Measurements from ENCODE around the gene GDPD5. TPM values are rescaled to one million over a fixed set of nuclear protein-coding genes. Genes with fewer than 3 reads are reported as not detected.

Gene GDPD5
- total and polyA plus RNA-seq, 8 donors = 0.58 to 57.6 (median 4.9) TPM

GRCh38 chr11:75518771-75519653 is 6.7 kb downstream of the GDPD5 start:
- 71 to 80% (median 77%) methylated on average over 9 of the region's 9 CpGs for WGBS, 5 donors

GRCh38 chr11:75518204-75518549 is 7.6 kb downstream of the GDPD5 start:
- Histone ChIP-seq H3K9me3 (no peaks in the 10 kb centered on the region), H3K4me1 (peaks cover 0 to 3% (median 0%) of the 10 kb centered on the region in 4 donors), H3K27ac (no peak overlapping the region), H3K4me3 (no peak overlapping the region), H3K36me3 (no peaks in the 10 kb centered on the region), H3K27me3 (no peaks in the 10 kb centered on the region)
- 78 to 92% (median 81%) methylated on average over 3 of the region's 3 CpGs for WGBS, 5 donors
- intact Hi-C loops (cut with DNase I; ENCODE audit: low total_unique reads) = no loop called here
- DNase-seq = no peak
- TF ChIP-seq EP300 (IDR thresholded peaks at IDR 0.05) (no peak), POLR2AphosphoS5 (IDR thresholded peaks at IDR 0.05) (no peak), POLR2A (IDR thresholded peaks at IDR 0.05) (no peak), CTCF (IDR thresholded peaks at IDR 0.05) (no peak)

More at GRCh38 chr11:75518771-75519653, 6.7 kb downstream of the GDPD5 start:
- TF ChIP-seq CTCF (IDR thresholded peaks at IDR 0.05) (no peak), POLR2AphosphoS5 (IDR thresholded peaks at IDR 0.05) (no peak), POLR2A (IDR thresholded peaks at IDR 0.05) (no peak), EP300 (IDR thresholded peaks at IDR 0.05) (no peak)
- H3K4me1 ChIP-seq = peaks cover 0 to 5% (median 3%) of the 10 kb centered on the region in 4 donors
- H3K27ac ChIP-seq = no peak overlapping the region
- DNase-seq = no peak
- intact Hi-C loops (cut with DNase I; ENCODE audit: low total_unique reads) = no loop called here
- H3K4me3 ChIP-seq = no peak overlapping the region
- H3K9me3 ChIP-seq = no peaks in the 10 kb centered on the region
- peaks cover 0 to 4% (median 0%) of the 10 kb centered on the region in 3 donors for H3K27me3 ChIP-seq
- H3K36me3 ChIP-seq = no peaks in the 10 kb centered on the region

- Histone ChIP-seq H3K36me3 (no peaks in the 10 kb centered on the region), H3K9me3 (no peaks in the 10 kb centered on the region), H3K4me3 (no peak overlapping the region), H3K27ac (no peak overlapping the region), H3K27me3 (no peaks in the 10 kb centered on the region), H3K4me1 (peaks cover 0 to 3% (median 0%) of the 10 kb centered on the region in 4 donors)
- intact Hi-C loops (cut with DNase I; ENCODE audit: low total_unique reads) = no loop called here
- TF ChIP-seq CTCF (IDR thresholded peaks at IDR 0.05) (no peak), POLR2AphosphoS5 (IDR thresholded peaks at IDR 0.05) (no peak), EP300 (IDR thresholded peaks at IDR 0.05) (no peak), POLR2A (IDR thresholded peaks at IDR 0.05) (no peak)
- no peak for DNase-seq
- 81 to 95% (median 92%) methylated on average over 7 of the region's 7 CpGs for WGBS, 5 donors
Measured at GRCh38 chr11:75516886-75517285, 8.9 kb downstream of the GDPD5 start.

GRCh38 chr11:75516140-75516539 is 9.6 kb downstream of the GDPD5 start:
- Histone ChIP-seq H3K36me3 (no peaks in the 10 kb centered on the region), H3K4me3 (no peak overlapping the region), H3K9me3 (no peaks in the 10 kb centered on the region), H3K27me3 (no peaks in the 10 kb centered on the region), H3K27ac (no peak overlapping the region), H3K4me1 (peaks cover 0 to 3% (median 0%) of the 10 kb centered on the region in 4 donors)
- TF ChIP-seq POLR2A (IDR thresholded peaks at IDR 0.05) (no peak), CTCF (IDR thresholded peaks at IDR 0.05) (no peak), POLR2AphosphoS5 (IDR thresholded peaks at IDR 0.05) (no peak), EP300 (IDR thresholded peaks at IDR 0.05) (no peak)
- 93 to 100% (median 97%) methylated on average over 3 of the region's 3 CpGs for WGBS, 5 donors
- intact Hi-C loops (cut with DNase I; ENCODE audit: low total_unique reads) = no loop called here
- DNase-seq = no peak

Measured in stomach (tissue), 9 donors.